Activated CD4-positive, alpha-beta memory T cell treated with anti-CD3 and anti-CD28 coated beads for 36 hours (primary cell): Measurements from ENCODE around the gene MTA1. TPM values are rescaled to one million over a fixed set of nuclear protein-coding genes. Genes with fewer than 3 reads are reported as not detected.

Experiments used
- CTCF ChIA-PET: fragments of 350-600 bp; sonication (Branson Sonifier 250); formaldehyde crosslinking; loops from one replicate; lab custom pipeline; 2021; ENCODE audit warnings: antibody characterized with exemption, inconsistent platforms; lab: Charles Lee
- POLR2A ChIA-PET: fragments of 350-600 bp; sonication (Branson Sonifier 250); formaldehyde crosslinking; loops from one replicate; lab custom pipeline; 2021; ENCODE audit warnings: antibody characterized with exemption; lab: Charles Lee
- DNase-seq: peaks from one replicate; pipeline ENCODE4 v3.0.0-alpha.2; 2020
- H3K27ac Mint-ChIP-seq: one replicate; pipeline ENCODE4 v1.8.0; 2021; ENCODE audit warnings: mixed read lengths
- H3K27me3 Mint-ChIP-seq: one replicate; pipeline ENCODE4 v1.8.0; 2021; ENCODE audit warnings: mixed read lengths
- H3K36me3 Mint-ChIP-seq: one replicate; pipeline ENCODE4 v1.8.0; 2021; ENCODE audit warnings: mixed read lengths
- H3K4me1 Mint-ChIP-seq: one replicate; pipeline ENCODE4 v1.8.0; 2021; ENCODE audit warnings: low read depth, mixed read lengths
- H3K4me3 Mint-ChIP-seq: one replicate; pipeline ENCODE4 v1.8.0; 2021; ENCODE audit warnings: mild to moderate bottlenecking, mixed read lengths
- H3K9me3 Mint-ChIP-seq: one replicate; pipeline ENCODE4 v1.8.0; 2021; ENCODE audit warnings: mixed read lengths
- intact Hi-C: fragments of 100-400 bp; cut with micrococcal nuclease; formaldehyde crosslinking; loops from one replicate; pipeline ENCODE4 v1.15.1; 2023
- total RNA-seq, 2 experiments: library from RNA; stranded (reverse); gene quantifications; one replicate each; pipeline ENCODE4 v1.2.3, GENCODE V29; 2021

Gene MTA1
- total RNA-seq, 2 experiments from 2014 or later: 107 to 109 TPM

DNA sequence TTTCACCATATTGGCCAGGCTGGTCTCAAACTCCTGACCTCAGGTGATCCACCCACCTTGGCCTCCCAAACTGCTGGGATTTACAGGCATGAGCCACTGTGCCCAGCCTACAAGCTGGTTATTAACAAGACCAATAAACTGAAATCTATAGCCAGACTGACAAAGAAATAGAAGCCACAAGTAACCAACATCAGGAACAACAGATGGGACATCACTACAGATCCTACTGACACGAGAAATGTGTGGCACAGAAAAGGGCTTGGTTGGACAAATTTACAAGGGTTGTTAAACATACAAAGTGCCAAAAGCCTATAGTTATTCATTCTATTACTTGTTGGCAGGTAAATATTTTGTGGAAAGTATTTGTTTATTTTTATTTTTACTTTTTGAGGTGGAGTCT lies 11.6 kb downstream of the MTA1 start:
- no peaks in the 10 kb centered on the region for H3K9me3 Mint-ChIP-seq
- intact Hi-C loops: no loop called here
- no peak for DNase-seq
- no peak overlapping the region for H3K27ac Mint-ChIP-seq
- ChIA-PET POLR2A (no interaction called here), CTCF (no interaction called here)
- no peaks in the 10 kb centered on the region for H3K27me3 Mint-ChIP-seq
- peaks cover 25% of the 10 kb centered on the region for H3K36me3 Mint-ChIP-seq
- peaks cover 11% of the 10 kb centered on the region for H3K4me1 Mint-ChIP-seq
- H3K4me3 Mint-ChIP-seq: no peak overlapping the region

DNA sequence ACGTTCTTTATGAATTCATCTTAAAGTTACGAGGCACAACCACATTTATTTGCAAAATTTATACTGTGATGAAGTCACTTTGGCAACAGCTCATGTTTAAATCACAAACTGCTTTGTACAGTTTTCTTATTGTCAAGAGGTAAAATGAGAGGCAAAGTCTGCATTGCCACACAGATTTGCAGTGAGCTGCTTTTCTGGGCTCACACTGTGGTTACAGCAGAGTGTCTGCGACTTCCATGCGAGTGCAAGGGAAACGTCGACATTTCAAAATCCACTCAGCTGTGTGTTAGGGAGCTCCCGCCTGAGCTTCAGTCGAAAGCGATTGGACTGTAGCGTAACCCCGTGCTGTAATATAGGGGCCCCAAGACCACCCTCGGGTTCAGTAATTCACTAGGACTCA lies 13.0 kb downstream of the MTA1 start:
- Mint-ChIP-seq H3K27ac (no peak overlapping the region), H3K4me3 (no peak overlapping the region), H3K9me3 (no peaks in the 10 kb centered on the region), H3K27me3 (no peaks in the 10 kb centered on the region), H3K4me1 (peaks cover 7% of the 10 kb centered on the region), H3K36me3 (peaks cover 16% of the 10 kb centered on the region)
- ChIA-PET POLR2A (no interaction called here), CTCF (interaction anchor here (0.6 to 0.9 kb wide), 3 partner anchors 48 to 537 kb away, joined by 3 to 4 read pairs (median 3); no protein-coding TSS in a partner anchor)
- intact Hi-C loops: no loop called here
- no peak for DNase-seq

- no peak overlapping the region for H3K27ac Mint-ChIP-seq
- H3K36me3 Mint-ChIP-seq: peaks cover 14% of the 10 kb centered on the region
- DNase-seq: no peak
- no peaks in the 10 kb centered on the region for H3K27me3 Mint-ChIP-seq
- peaks cover 7% of the 10 kb centered on the region for H3K4me1 Mint-ChIP-seq
- intact Hi-C loops: no loop called here
- ChIA-PET POLR2A (no interaction called here), CTCF (interaction anchor here (0.7 to 0.9 kb wide), 2 partner anchors 48 to 538 kb away, joined by 3 to 4 read pairs; no protein-coding TSS in a partner anchor)
- no peak overlapping the region for H3K4me3 Mint-ChIP-seq
- no peaks in the 10 kb centered on the region for H3K9me3 Mint-ChIP-seq
Measured at GRCh38 chr14:105433161-105433605, 13.6 kb downstream of the MTA1 start.

GRCh38 chr14:105436402-105436801 lies 16.8 kb downstream of the MTA1 start:
- intact Hi-C loops: no loop called here
- DNase-seq: no peak
- Mint-ChIP-seq H3K4me3 (no peak overlapping the region), H3K27ac (no peak overlapping the region), H3K9me3 (no peaks in the 10 kb centered on the region), H3K27me3 (no peaks in the 10 kb centered on the region), H3K4me1 (peaks cover 7% of the 10 kb centered on the region), H3K36me3 (no peaks in the 10 kb centered on the region)
- ChIA-PET CTCF (no interaction called here), POLR2A (no interaction called here)

- Mint-ChIP-seq H3K9me3 (no peaks in the 10 kb centered on the region), H3K4me1 (peaks cover 7% of the 10 kb centered on the region), H3K4me3 (no peak overlapping the region), H3K36me3 (peaks cover 3% of the 10 kb centered on the region), H3K27ac (no peak overlapping the region), H3K27me3 (no peaks in the 10 kb centered on the region)
- ChIA-PET CTCF (no interaction called here), POLR2A (no interaction called here)
- DNase-seq: no peak
- intact Hi-C loops: no loop called here
Measured at GRCh38 chr14:105436891-105437722, 17.5 kb downstream of the MTA1 start.

GRCh38 chr14:105437723-105438500 lies 18.3 kb downstream of the MTA1 start:
- H3K36me3 Mint-ChIP-seq: peaks cover 3% of the 10 kb centered on the region
- peaks cover 7% of the 10 kb centered on the region for H3K4me1 Mint-ChIP-seq
- no peaks in the 10 kb centered on the region for H3K9me3 Mint-ChIP-seq
- H3K4me3 Mint-ChIP-seq: no peak overlapping the region
- ChIA-PET CTCF (no interaction called here), POLR2A (no interaction called here)
- intact Hi-C loops: no loop called here
- no peak for DNase-seq
- no peaks in the 10 kb centered on the region for H3K27me3 Mint-ChIP-seq
- H3K27ac Mint-ChIP-seq: no peak overlapping the region

- Mint-ChIP-seq H3K27ac (no peak overlapping the region), H3K4me1 (peaks cover 7% of the 10 kb centered on the region), H3K27me3 (no peaks in the 10 kb centered on the region), H3K9me3 (no peaks in the 10 kb centered on the region), H3K36me3 (peaks cover 3% of the 10 kb centered on the region), H3K4me3 (no peak overlapping the region)
- ChIA-PET CTCF (no interaction called here), POLR2A (no interaction called here)
- DNase-seq: no peak
- intact Hi-C loops: no loop called here
Measured at GRCh38 chr14:105439179-105439578, 19.6 kb downstream of the MTA1 start.

- H3K9me3 Mint-ChIP-seq: no peaks in the 10 kb centered on the region
- peaks cover 3% of the 10 kb centered on the region for H3K36me3 Mint-ChIP-seq
- intact Hi-C loops: no loop called here
- no peaks in the 10 kb centered on the region for H3K27me3 Mint-ChIP-seq
- CTCF ChIA-PET: no interaction called here
- POLR2A ChIA-PET: no interaction called here
- peaks cover 4% of the 10 kb centered on the region for H3K4me1 Mint-ChIP-seq
- H3K27ac Mint-ChIP-seq: no peak overlapping the region
- DNase-seq: no peak
- no peak overlapping the region for H3K4me3 Mint-ChIP-seq
Measured at GRCh38 chr14:105439710-105440553, 20.3 kb downstream of the MTA1 start.

DNA sequence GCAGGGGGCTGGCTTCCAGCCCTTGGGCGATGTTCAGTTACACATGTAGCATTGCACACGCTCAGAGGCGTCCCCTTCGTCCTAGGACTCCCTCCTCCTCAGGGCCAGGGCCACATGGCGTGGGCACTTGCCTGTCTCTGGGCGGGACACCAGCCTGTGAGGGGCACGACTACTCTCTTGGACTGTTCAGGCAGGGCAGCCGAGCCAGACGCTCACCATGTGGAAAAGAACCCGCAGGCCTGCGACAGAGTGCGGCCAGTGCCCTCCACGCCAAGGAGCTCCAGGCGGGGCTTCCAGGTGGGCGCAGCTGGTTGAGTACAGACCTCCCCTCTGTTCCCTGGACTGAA lies 20.9 kb downstream of the MTA1 start:
- POLR2A ChIA-PET: no interaction called here
- H3K9me3 Mint-ChIP-seq: no peaks in the 10 kb centered on the region
- H3K36me3 Mint-ChIP-seq: peaks cover 3% of the 10 kb centered on the region
- no peak overlapping the region for H3K4me3 Mint-ChIP-seq
- H3K4me1 Mint-ChIP-seq: peaks cover 3% of the 10 kb centered on the region
- no peak for DNase-seq
- intact Hi-C loops: no loop called here
- no peaks in the 10 kb centered on the region for H3K27me3 Mint-ChIP-seq
- CTCF ChIA-PET: no interaction called here
- H3K27ac Mint-ChIP-seq: no peak overlapping the region

- Mint-ChIP-seq H3K27me3 (no peaks in the 10 kb centered on the region), H3K4me1 (peaks cover 3% of the 10 kb centered on the region), H3K36me3 (peaks cover 3% of the 10 kb centered on the region), H3K4me3 (no peak overlapping the region), H3K9me3 (no peaks in the 10 kb centered on the region), H3K27ac (no peak overlapping the region)
- no peak for DNase-seq
- POLR2A ChIA-PET: no interaction called here
- intact Hi-C loops: no loop called here
- CTCF ChIA-PET: no interaction called here
Measured at GRCh38 chr14:105440992-105441391, 21.4 kb downstream of the MTA1 start.

DNA sequence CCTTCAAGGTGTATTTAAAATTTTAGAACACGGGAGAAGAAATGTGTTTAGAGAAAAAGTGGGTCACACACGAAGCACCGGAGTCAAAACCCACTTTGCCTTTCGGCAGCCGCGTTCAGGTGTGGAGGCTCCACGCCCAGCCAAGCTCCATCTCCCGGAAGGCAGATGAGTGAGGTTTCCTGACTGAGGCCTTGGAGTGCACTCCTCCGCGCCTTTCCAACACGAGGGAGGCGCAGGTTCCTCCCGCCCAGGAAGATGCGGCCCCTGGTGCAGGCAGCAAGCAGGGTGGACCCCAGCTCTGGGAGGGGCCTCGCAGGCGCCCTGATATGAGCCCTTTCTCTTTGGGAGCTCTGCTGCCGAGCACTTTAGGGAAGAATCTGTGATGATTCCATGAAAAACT lies 22.5 kb downstream of the MTA1 start:
- intact Hi-C loops: no loop called here
- ChIA-PET POLR2A (no interaction called here), CTCF (no interaction called here)

DNA sequence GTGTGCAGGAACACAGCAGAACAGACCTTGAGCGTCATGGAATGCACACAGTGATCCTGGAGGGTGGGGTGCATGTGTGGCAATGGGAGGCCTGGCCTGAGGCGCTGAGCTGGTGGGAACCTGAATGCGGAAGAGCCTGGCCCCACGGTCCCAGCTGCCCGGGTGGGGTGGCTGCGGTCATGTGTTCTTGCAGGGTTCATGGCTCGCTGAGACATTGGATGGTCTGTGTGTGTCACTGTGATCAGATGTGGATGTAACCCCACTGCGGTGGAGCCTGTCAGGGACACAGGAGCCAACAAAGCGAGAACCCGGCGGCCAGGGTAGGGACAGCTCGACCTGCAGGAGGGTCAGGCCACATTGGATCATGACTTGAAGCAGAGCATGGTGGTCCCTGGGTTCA lies 23.2 kb downstream of the MTA1 start:
- peaks cover 3% of the 10 kb centered on the region for H3K36me3 Mint-ChIP-seq
- no peak overlapping the region for H3K4me3 Mint-ChIP-seq
- H3K27me3 Mint-ChIP-seq: no peaks in the 10 kb centered on the region
- intact Hi-C loops: no loop called here
- H3K27ac Mint-ChIP-seq: no peak overlapping the region
- ChIA-PET POLR2A (no interaction called here), CTCF (no interaction called here)
- H3K9me3 Mint-ChIP-seq: no peaks in the 10 kb centered on the region
- DNase-seq: no peak
- H3K4me1 Mint-ChIP-seq: no peaks in the 10 kb centered on the region

More for the DNA sequence above, 22.5 kb downstream of the MTA1 start:
- Mint-ChIP-seq H3K4me3 (no peak overlapping the region), H3K4me1 (no peaks in the 10 kb centered on the region), H3K36me3 (peaks cover 3% of the 10 kb centered on the region), H3K9me3 (no peaks in the 10 kb centered on the region), H3K27me3 (no peaks in the 10 kb centered on the region), H3K27ac (no peak overlapping the region)
- DNase-seq: no peak
